Stomach (tissue), 4 donors: ENCODE results near the gene TMEFF2.

Experiments
- POLR2AphosphoS5 ChIP-seq, 3 donors: sonication (generic); formaldehyde crosslinking; IDR thresholded peaks; one replicate each; pipeline ENCODE4 v1.6.1; 2016; ENCODE audit warnings: antibody characterized with exemption in 3 of 3
- TF ChIP-seq, protein P1 (sequence below), 7 experiments: fragments of 450-650 bp in 4 of 7; fragments of 200-600 bp in 3 of 7; sonication (generic) in 3 of 7; IDR thresholded peaks; one replicate each; pipeline ENCODE4 v1.5.1; 2016 to 2019; ENCODE audit warnings: antibody characterized with exemption in 7 of 7, control low read depth in 2 of 7, mild to moderate bottlenecking in 1 of 7

DNA sequence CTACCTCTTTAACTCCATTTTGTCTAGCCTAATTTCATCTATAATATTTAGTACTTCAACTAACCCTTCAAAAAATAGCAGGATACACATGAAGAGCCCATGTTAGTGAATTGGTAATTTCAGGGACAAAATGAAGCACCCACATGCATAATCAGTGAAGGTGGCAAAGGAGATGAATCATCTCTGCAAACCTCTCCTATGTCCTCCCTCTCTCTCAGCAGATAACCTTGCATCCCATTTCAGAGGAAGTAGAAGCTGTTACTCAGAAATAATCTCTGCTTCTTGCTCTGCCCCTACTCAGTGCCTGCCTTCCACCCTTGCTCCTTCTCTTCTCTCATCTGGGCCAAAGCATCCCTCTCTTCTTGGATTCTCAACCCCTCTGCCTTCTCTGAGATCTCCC, 287.6 kb downstream of the TMEFF2 start:
- no peak for TF ChIP-seq POLR2AphosphoS5 (IDR thresholded peaks at IDR 0.05)
- TF ChIP-seq, protein P1, sequence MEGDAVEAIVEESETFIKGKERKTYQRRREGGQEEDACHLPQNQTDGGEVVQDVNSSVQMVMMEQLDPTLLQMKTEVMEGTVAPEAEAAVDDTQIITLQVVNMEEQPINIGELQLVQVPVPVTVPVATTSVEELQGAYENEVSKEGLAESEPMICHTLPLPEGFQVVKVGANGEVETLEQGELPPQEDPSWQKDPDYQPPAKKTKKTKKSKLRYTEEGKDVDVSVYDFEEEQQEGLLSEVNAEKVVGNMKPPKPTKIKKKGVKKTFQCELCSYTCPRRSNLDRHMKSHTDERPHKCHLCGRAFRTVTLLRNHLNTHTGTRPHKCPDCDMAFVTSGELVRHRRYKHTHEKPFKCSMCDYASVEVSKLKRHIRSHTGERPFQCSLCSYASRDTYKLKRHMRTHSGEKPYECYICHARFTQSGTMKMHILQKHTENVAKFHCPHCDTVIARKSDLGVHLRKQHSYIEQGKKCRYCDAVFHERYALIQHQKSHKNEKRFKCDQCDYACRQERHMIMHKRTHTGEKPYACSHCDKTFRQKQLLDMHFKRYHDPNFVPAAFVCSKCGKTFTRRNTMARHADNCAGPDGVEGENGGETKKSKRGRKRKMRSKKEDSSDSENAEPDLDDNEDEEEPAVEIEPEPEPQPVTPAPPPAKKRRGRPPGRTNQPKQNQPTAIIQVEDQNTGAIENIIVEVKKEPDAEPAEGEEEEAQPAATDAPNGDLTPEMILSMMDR (IDR thresholded peaks at IDR 0.05): no peak
